CD4-positive, alpha-beta T cell (primary cell): ENCODE results near the gene PPP1R13L. TPM values are rescaled to one million over a fixed set of nuclear protein-coding genes. Genes with fewer than 3 reads are reported as not detected.

ENCODE experiments used
- ATAC-seq: fragments of 200-7000 bp; cut with Tn5 transposase; one replicate; pipeline ENCODE4 v1.10.0; 2022; ENCODE audit warnings: mild to moderate bottlenecking; ENCODE audit not compliant: poor library complexity
- CTCF ChIA-PET: fragments of 350-600 bp; sonication (Branson Sonifier 250); formaldehyde crosslinking; loops from one replicate; lab custom pipeline; 2021; ENCODE audit warnings: antibody characterized with exemption, inconsistent platforms; lab: Charles Lee
- POLR2A ChIA-PET: fragments of 350-600 bp; sonication (Branson Sonifier 250); formaldehyde crosslinking; loops from one replicate; lab custom pipeline; 2021; ENCODE audit warnings: antibody characterized with exemption, inconsistent platforms; lab: Charles Lee
- DNase-seq, 14 experiments: peaks; one replicate each; pipeline ENCODE4 v3.0.0-alpha.2; 2013 to 2020; ENCODE audit warnings: mixed read lengths in 2 of 14
- H3K27ac ChIP-seq, 2 donors: one replicate each; pipeline versions ENCODE4 v1.5.1 to v1.7.0; 2013; ENCODE audit warnings: low read length in 2 of 2, low read depth in 1 of 2, mild to moderate bottlenecking in 1 of 2
- H3K27me3 ChIP-seq, 2 experiments: 1 replicate in 1 of 2; 2 replicates in 1 of 2; pipeline versions ENCODE4 v1.6.1 to v1.7.0; 2013; ENCODE audit warnings: low read length in 2 of 2, control low read depth in 1 of 2, mild to moderate bottlenecking in 1 of 2, moderate library complexity in 1 of 2; ENCODE audit not compliant: insufficient read depth in 2 of 2, control insufficient read depth in 1 of 2
- H3K36me3 ChIP-seq: one replicate; pipeline ENCODE4 v1.6.1; 2013; ENCODE audit warnings: low read length, control low read depth; ENCODE audit not compliant: insufficient read depth
- H3K4me1 ChIP-seq: one replicate; pipeline ENCODE4 v1.6.1; 2013; ENCODE audit warnings: low read length, control low read depth; ENCODE audit not compliant: insufficient read depth
- H3K4me3 ChIP-seq: one replicate; pipeline ENCODE4 v1.5.1; 2013; ENCODE audit warnings: mild to moderate bottlenecking, low read length, moderate library complexity
- H3K9me3 ChIP-seq, 2 experiments: 1 replicate in 1 of 2; 2 replicates in 1 of 2; pipeline versions ENCODE4 v1.6.1 to v1.7.0; 2013; ENCODE audit warnings: low read length in 2 of 2, mild to moderate bottlenecking in 2 of 2, control low read depth in 1 of 2, moderate library complexity in 1 of 2; ENCODE audit not compliant: control insufficient read depth in 1 of 2, insufficient read depth in 1 of 2
- H3K27ac Mint-ChIP-seq: one replicate; pipeline ENCODE4 v1.8.0; 2020; ENCODE audit warnings: mixed read lengths
- H3K27me3 Mint-ChIP-seq: one replicate; pipeline ENCODE4 v1.8.0; 2021; ENCODE audit warnings: mixed read lengths
- H3K36me3 Mint-ChIP-seq: one replicate; pipeline ENCODE4 v1.8.0; 2021; ENCODE audit warnings: low read depth, mixed read lengths
- H3K4me1 Mint-ChIP-seq: one replicate; pipeline ENCODE4 v1.8.0; 2021; ENCODE audit warnings: low read depth, mixed read lengths
- H3K4me3 Mint-ChIP-seq: one replicate; pipeline ENCODE4 v1.8.0; 2020; ENCODE audit warnings: mild to moderate bottlenecking, mixed read lengths
- H3K9me3 Mint-ChIP-seq: one replicate; pipeline ENCODE4 v1.8.0; 2020; ENCODE audit warnings: mixed read lengths
- CTCF ChIP-seq: fragments of 200-600 bp; IDR thresholded peaks from one replicate; pipeline ENCODE4 v1.8.0; 2022; ENCODE audit warnings: antibody characterized with exemption, mild to moderate bottlenecking
- intact Hi-C, 2 experiments: fragments of 100-400 bp; cut with DNase I in 1 of 2; cut with micrococcal nuclease in 1 of 2; formaldehyde crosslinking; loops; one replicate each; pipeline versions ENCODE4 v1.15.1 to v1.9.0; 2023 to 2025; cut with DNase I, micrococcal nuclease
- total RNA-seq, 174 experiments: library from RNA in 2 of 174; stranded (reverse) in 2 of 174; gene quantifications; one replicate each; pipeline ENCODE4 v1.2.3 and lab custom pipeline; 2021 to 2026

PPP1R13L gene
- total RNA-seq, 2 experiments from 2014 or later = 1.5 to 3.7 TPM

- Histone ChIP-seq H3K36me3 (peaks cover 3% of the 10 kb centered on the region), H3K27me3 (no peaks in the 10 kb centered on the region), H3K27ac (peak overlapping the region in 1 of 2 donors; percentile 99), H3K9me3 (no peaks in the 10 kb centered on the region), H3K4me1 (peaks cover 71% of the 10 kb centered on the region), H3K4me3 (no peak overlapping the region)
- TF ChIP-seq CTCF = no peak
- intact Hi-C loops = no loop called here
- H3K4me3 Mint-ChIP-seq = peak overlapping the region; percentile 70
- ATAC-seq = no peak
- POLR2A ChIA-PET = interaction anchor here (2.5 kb wide), 1 partner anchor 8 kb away, joined by 13 read pairs; no protein-coding TSS in a partner anchor
- peaks cover 64% of the 10 kb centered on the region for H3K4me1 Mint-ChIP-seq
- peak overlapping the region; percentile 98 for H3K27ac Mint-ChIP-seq
- DNase-seq = no peak
- H3K36me3 Mint-ChIP-seq = peaks cover 14% of the 10 kb centered on the region
- CTCF ChIA-PET = interaction anchor here (1.6 to 6.4 kb wide), 3 partner anchors 9 to 37 kb away, joined by 7 to 40 read pairs (median 35); no protein-coding TSS in a partner anchor
- no peaks in the 10 kb centered on the region for H3K27me3 Mint-ChIP-seq
- H3K9me3 Mint-ChIP-seq = no peaks in the 10 kb centered on the region
Observed at GRCh38 chr19:45448425-45448756, 43.5 kb upstream of the PPP1R13L start.

GRCh38 chr19:45446944-45447343, 42.1 kb upstream of the PPP1R13L start:
- DNase-seq (peak in 1 of 14 experiments; percentile 37), ATAC-seq (no peak)
- no peaks in the 10 kb centered on the region for H3K9me3 Mint-ChIP-seq
- CTCF ChIA-PET = interaction anchor here (1.3 to 6.4 kb wide), 2 partner anchors 32 to 34 kb away, joined by 3 to 40 read pairs; no protein-coding TSS in a partner anchor
- intact Hi-C loops = no loop called here
- POLR2A ChIA-PET = interaction anchor here (2.1 kb wide), 1 partner anchor 22 kb away, joined by 6 read pairs; the partner anchor contains the start of gene FOSB
- H3K27me3 ChIP-seq = no peaks in the 10 kb centered on the region
- H3K9me3 ChIP-seq = no peaks in the 10 kb centered on the region
- H3K4me3 ChIP-seq = no peak overlapping the region
- H3K4me1 Mint-ChIP-seq = peaks cover 70% of the 10 kb centered on the region
- no peaks in the 10 kb centered on the region for H3K27me3 Mint-ChIP-seq
- H3K36me3 Mint-ChIP-seq = peaks cover 14% of the 10 kb centered on the region
- no peak overlapping the region for H3K27ac Mint-ChIP-seq
- peaks cover 79% of the 10 kb centered on the region for H3K4me1 ChIP-seq
- no peak overlapping the region for H3K27ac ChIP-seq
- H3K36me3 ChIP-seq = peaks cover 3% of the 10 kb centered on the region
- no peak for TF ChIP-seq CTCF
- no peak overlapping the region for H3K4me3 Mint-ChIP-seq

- ChIA-PET POLR2A (interaction anchor here (1.3 to 2.1 kb wide), 2 partner anchors 22 to 33 kb away, joined by 4 to 6 read pairs; partner anchors contain the start of gene FOSB), CTCF (interaction anchor here (1.2 to 6.4 kb wide), 4 partner anchors 18 to 34 kb away, joined by 3 to 40 read pairs (median 6); no protein-coding TSS in a partner anchor)
- Histone ChIP-seq H3K36me3 (peaks cover 3% of the 10 kb centered on the region), H3K27me3 (no peaks in the 10 kb centered on the region), H3K27ac (peak overlapping the region in 1 of 2 donors; percentile 9), H3K4me1 (peaks cover 72% of the 10 kb centered on the region), H3K4me3 (no peak overlapping the region), H3K9me3 (no peaks in the 10 kb centered on the region)
- Mint-ChIP-seq H3K27ac (peak overlapping the region; percentile 31), H3K4me1 (peaks cover 64% of the 10 kb centered on the region), H3K36me3 (peaks cover 12% of the 10 kb centered on the region), H3K4me3 (peak overlapping the region; percentile 78), H3K9me3 (no peaks in the 10 kb centered on the region), H3K27me3 (no peaks in the 10 kb centered on the region)
- TF ChIP-seq CTCF = peak; percentile 30
- DNase-seq (peak in 4 of 14 experiments; percentile 34 to 74 (median 67)), ATAC-seq (no peak)
- intact Hi-C loops = no loop called here
Observed at GRCh38 chr19:45446295-45446694, 41.4 kb upstream of the PPP1R13L start.
